SIG-M5 treated with dmso at 0.1 percent for 504 hours (cell line): ENCODE measurements around the gene RGS3.
"Not testable (repeated sequence)": the region's sequence is repeated elsewhere in the genome, so short reads cannot be mapped to it uniquely, and the experiment has no call there.

ENCODE experiments used
- DNase-seq: peaks from one replicate; lab custom pipeline; 2025; ENCODE audit not compliant: unreplicated experiment; lab: John Stamatoyannopoulos, UW

Gene RGS3

DNA sequence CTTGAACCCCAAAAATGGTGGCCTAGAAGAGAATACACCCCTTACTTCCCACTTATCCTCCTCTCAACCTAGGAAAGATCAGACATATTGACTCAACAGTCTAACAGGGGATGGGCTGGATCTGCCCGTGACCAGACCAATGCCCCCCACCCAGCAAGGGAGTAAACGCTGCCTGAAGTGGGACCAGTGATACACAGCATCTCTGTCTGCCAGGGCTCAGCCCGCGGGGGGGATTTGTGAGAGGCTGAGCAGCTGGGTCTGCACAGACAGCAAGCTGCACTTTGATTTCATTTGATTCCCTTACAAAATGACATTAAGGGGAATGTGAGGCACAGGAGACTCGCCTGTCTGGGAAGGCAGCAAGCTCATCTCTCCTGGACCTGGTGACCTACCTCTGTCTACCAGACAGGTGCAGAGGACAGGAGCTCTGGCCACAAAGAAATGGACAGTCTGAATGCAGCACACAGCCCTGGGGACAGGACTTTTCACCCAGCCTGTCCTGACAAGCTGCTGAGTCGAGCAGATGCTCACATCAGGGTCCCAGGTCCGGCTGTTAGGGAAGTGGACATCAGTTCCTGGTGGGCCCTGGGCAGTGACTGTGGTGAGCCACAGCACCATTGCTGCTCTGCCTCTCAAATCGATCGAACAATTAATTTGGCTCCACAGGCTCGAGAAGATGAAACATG, 79.9 kb downstream of the RGS3 start:
- no peak for DNase-seq

DNA sequence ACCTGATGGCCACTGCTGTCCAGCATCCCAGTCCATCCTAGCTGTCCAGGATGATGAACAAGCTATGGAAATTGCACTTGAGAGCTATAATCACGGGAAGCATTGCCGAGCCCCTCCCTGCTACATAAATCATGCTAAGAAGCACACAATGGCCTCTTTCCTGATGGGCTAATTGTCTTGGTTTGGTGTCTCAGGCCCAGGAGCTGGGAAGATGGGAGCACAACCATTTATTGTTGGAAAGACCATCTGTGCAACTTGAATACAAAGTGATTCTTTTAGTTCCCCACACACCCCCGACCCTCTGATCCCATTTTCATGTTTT, 80.4 kb downstream of the RGS3 start:
- no peak for DNase-seq

DNA sequence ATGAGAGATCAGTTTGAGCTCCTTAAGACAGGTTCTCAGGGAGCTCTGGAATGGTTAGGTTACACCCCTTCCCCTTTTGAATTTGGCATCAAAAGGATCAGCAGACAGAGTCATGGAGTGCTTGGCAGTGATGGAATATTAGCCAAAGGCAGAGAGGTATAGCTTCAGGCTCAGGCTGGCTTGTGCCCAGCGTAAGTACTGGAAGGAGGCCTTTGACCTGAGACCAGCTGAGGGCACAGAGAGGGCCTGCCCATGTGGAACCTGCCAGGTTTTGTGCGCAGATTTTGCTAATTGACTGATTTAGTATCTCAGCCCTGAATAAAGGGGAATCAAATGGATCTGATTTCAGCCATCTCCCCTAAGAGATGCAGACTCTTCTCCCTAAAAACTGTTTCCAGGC, 81.5 kb downstream of the RGS3 start:
- no peak for DNase-seq

DNA sequence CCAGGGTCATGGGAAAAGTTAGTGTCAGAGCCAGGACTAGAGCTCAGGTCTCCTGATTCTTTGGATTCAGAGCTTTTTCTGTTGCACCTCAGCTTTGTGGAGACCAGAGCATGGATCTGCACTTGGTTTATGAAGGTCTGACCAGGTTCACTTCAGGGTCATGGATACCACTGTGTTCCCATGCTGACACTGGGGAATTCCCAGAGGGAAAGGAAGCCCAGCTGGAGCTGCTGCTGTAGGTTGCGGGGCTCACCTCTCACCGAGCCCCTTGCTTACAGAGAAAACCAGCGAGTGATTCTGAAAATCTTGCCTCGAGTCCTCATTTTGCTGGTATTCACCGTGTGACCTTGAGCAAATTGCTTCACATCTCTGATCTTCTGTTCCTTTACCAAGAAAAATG, 83.0 kb downstream of the RGS3 start:
- DNase-seq = no peak

DNA sequence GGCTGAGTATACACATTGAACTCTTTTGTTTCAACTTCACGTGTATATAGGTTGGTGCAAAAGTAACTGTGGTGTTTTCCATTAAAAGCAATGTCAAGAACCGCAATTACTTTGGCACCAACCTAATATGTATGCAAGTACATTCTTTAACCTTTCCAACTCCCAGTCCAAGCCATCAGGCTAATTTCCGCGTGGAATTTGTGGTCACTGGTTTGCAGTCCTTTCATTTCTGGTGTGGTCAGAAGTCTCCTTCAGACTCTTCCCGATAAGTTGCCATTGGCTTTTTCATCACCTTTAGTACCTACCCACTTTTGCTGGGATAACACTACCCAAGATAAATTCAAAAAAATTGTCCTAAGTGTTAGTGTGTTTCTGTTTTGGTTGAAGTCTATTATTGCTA, 84.0 kb downstream of the RGS3 start:
- DNase-seq = no peak

DNA sequence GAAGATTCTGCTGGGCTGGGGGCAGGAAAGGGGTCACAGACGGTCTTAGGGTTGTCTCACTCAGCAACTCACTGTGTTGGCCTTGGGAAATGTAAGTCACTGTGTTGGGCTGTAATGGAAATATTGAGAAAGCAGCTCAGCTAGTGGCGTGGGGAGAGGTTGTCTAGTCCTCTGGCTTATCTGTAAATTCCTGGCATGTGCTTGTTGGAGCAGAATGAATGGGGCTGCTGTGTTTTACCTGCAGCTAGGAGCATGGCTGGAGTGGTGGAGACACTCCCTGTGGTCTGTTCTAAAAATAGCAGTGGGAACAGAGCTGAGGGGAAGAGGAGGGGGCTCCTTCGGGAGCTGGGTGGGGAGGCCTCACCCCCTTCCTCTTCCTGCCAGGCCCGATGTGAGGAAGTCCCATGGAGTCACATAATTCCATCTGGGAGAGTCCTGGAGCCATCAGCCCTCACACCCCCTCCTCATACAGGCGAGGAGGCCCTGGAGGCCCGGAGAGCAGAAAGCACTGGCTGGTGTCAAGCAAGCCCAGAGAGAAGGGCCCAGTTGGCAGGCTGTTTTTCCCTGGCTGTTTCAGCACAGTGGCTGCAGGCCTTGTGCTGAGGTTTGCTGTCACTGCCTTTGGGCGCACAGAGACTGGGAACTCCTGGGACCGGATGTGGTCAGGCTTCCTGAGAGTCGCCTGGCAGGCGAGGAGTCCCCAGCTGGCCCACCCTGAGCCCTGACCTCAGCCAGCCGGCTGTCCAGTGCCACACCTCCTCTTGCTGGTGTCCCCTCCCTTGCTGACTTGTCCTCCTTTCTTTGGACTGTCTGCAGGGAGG, 84.9 kb downstream of the RGS3 start:
- no peak for DNase-seq

DNA sequence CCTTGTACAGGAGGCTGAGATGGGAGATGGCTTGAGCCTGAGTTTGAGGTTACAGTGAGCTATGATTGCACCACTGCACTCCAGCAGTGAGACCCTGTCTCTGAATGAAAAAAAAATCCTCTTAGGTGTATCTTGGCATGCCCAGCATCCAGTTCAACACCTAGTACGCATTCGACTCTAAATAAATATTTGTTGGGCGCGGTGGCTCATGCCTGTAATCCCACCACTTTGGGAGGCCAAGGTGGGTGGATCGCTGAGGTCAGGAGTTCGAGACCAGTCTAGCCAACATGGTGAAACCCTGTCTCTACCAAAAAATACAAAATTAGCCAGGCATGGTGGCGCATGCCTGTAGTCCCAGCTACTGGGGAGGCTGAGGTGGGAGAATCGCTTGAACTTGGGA, 86.4 kb downstream of the RGS3 start:
- DNase-seq = not testable (repeated sequence)

DNA sequence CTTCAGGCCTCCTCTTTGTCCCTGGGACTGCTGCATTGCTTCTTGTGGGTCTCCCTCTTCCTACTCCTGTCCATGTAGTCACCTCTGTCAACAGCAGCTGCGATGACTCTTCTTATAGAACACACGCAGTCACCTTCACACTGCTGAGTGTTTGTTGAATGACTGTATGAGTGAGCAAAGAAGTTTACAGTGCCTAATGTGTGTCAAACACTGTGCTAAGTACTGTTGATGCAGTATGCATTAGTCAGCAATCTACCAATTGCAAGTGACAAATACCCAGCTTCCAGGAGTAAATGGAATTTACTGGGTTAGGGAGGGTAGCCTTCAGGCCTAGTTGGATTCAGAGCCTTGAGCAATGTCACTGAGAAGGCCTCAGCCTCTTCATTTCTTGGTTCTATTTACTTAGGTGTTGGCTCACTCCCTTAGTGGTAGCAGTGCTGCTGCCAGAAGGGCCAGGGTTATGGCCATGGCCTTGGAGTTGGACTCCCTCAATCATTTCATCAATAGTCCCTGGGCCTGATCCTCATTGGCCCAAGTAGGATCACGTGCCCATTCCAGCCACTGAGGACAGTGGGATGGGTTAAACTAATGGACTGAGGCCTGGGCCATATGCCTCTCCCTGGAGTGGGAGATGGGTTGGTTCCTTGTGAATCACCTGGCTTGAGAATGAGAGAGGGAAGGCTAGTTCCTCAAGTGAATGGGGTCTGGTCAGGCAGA, 93.5 kb downstream of the RGS3 start:
- no peak for DNase-seq

DNA sequence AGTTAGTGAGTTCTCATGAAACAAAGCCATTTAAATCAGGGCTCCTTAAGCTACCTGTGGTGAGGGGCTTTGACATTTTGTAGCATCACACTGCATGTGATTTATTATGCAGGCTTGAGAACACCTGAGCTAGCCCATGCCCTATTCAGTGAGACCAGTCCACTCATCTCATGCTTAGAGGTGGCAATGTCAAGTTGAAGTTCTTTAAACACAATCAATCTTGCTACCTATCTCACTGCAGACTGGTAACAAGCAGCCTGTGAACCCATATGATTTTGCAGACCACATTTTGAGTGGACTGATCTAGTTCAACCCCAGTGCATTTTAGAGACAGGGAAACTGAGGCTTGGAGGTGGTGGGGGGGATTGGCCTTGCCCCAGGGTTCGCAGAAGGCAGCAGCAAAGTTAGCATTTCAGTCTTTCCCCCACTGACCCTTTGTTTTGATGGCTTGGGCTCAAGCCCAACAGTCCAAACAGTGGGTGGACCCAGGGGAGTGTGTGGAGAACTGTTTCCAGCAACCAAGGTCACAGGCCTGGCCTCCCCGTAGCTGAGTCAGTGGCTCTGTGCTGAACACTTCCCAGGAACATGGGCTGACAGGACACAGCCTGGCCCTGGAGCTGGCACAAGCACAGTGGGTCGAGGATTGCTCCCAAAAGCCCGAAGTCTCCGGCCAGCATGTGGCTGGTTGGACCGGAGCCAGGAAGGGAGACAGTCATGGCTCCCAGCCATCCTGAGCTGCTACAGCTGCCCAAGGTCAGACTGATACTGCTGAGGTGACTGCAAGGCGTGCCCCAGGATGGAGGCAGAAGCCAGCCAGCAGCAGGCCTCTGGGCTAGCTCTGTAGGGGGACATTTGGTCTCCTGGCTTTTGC, 95.3 kb downstream of the RGS3 start:
- DNase-seq = no peak

DNA sequence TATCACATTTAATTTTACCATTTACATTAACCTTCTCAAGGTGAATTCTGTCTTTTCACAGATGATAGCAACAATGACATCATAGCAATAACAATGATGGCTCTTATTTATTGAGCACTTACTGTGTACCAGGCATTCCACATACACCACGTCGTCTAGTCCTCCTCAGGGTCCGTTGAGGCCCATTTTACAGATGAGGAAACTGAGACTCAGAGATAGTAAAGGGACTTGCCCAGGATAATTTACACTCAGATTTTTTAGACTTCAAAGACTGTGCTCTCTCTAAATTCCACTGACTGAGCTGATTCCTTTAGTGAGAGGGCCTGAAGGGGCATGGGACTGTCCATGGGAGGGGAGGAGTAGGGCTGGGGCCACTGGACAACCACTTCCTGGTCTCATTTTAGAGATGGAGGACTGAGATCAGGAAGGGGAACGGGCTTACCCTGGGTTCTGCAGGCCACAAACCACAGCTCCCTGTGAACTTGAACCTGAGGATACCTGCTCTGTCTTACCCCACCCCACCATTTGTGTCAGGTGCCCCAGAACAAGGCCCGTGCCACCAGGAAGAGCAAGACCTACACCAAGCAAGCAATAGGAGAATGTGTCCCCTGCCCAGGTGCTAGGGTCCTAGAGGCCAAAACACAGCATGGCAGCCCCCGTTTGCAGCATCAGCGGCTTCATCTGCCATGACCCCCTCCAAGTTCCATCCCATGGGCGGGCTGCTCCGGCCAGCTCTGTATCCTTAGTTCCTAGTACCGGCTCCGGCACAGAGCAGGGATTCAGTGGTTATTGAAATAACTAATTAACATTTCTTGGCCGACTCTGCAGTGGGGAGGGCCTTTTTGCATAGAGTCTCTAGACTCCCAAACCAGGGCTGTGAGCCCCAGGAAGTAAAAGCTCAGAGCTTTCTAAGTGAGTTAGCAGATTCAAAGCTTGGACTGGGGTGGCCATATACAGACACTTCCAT, 96.6 kb downstream of the RGS3 start:
- DNase-seq = no peak

DNA sequence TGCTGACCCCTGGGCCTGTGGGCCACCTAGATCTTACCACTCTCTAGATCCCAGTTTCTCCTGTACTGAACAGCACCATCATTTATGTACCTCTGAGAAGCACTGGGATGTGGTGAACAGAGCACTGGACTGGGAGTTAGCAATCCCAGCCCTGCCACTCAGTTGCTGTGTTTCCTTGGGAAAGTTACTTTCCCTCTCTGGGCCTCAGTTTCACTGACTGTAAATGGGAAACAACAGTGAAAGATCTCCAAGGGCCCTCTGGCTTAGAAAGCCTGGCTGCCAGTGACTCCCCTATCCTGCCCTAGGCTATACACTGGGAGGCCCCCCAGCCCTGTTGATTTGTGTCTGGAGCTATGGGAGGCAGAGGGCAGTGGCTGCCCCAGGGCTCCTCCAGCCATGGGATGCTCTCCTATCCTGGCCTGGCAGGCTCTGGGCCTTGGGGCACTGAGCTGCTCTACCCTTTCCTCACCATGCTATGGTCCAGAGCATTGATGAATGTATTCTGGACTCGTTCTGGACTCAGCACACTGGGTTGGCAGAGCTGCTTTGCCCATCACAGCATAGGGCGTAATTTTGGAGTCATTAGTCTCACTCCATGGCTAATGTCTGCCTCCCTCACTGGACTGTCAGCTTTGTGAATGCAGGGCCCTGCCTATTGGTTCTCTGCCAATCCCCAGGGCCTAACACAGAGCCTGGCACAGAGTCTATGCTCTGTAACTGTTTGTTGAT, 99.3 kb downstream of the RGS3 start:
- DNase-seq = no peak

DNA sequence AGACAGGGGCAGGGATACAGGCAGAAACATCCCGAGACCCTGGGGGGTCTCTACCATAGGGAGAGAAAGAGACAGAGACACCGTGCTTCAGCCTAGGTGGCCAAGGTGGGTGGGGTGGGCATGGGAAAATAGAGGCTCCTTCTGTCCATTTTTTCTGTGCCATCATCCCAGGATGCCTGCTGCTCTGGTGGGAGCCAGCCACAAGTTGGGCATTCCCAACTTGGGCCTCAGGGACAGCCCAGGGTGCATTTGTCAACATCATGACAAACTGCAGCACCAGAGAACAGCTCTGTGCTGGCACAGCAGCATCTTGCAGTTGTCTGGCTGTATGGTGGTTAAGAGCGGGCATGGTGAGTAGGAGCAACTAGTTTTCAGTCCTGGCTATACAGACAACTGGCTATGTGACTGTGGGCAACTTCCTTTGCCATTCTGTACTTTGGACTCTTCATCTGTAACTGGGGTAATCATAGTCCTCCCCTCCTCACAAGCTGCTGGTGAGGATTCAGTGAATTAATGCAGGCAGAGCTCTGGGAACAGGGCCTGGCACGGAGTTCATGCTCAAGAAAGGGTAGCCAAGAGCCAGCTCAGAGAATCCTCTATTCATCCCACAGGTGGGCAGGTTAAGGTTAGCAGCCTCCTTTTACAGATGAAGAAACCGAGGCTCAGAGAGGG, 100.4 kb downstream of the RGS3 start:
- no peak for DNase-seq

DNA sequence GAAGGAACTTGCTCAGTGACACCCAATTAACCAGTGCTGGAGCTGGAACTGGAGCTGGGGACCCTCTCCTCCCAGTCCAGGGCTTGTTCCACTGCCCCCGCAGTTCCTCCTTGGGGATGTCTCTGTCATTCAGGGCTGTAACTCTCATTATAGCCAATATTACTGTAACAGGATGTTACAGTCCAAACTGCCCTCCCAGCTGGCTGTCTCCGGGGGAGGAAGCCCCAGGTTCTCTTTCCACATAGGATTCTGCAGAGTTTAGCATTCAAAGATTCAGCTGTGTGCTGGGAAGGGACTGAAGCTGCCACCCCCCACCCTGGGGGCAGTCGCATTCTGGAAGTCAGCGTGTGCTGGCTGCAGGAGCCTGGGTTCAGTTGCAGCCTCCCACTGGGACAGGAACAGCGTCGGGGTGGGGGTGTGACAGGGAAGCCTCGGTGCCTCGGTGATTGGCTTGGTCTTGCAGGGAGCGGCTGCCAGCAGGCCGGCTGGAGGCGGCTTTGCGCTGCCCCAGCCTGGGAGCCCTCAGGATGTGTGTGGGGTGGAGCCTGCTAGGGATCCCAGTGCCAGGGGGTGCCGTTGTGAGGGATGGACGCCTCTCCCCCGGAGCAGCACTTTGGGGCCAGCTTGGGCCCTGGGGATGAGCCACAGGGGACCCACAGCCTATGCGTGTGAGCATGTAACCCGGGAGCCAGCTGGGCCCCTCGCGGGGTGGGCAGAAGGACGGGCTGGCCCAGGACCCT, 101.1 kb downstream of the RGS3 start:
- peak; percentile 28 for DNase-seq

DNA sequence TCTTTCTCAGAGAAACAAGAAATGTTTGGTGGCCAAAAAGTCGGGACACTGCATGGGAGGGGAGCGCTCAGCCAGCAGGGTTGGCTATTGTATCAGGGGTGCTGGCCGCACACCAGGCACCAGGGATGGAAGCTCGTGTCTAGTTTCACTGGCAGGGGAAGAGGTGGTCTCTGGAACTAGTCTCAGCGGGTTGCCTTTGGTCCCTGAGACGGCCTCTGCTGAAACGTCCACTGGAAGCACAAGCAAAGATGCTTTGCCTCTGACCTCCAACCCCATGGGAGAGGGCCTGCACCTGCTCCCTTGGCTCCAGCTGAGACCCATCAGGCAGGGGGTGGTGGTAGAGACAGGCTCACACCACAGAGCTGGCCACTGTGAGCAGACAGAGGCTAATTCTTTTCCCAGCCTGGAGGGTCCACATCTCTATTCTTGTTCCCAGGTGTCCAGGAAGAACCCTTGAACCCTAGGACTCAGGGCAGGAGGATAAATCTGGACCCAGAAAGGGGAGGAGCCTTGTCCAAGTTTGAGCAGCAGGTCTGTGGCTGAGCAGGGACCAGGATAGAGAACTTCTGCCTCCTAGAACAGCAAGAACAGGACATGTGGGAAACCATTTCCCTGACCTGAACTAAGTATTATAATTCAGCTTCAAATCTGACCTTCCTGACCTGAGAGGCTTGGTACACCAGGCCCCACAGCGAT, 102.6 kb downstream of the RGS3 start:
- no peak for DNase-seq

DNA sequence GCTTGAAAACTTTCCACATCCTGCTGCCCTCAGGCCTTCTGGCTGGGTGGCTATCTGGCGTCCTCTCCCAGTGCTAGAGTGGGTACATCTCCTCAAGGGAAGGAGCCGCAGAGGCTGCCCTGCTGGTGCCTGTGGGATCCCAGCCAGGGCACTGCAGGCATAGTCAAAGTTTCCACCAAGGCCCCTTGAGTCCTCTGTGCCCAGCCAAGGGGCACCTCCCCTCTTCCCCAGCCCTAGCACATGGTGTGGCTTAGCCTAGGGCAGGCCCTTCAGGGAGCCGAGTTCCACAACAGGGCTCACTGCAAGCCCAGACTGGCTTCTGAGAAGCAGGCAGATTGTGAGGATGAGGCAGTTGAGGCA, 103.2 kb downstream of the RGS3 start:
- no peak for DNase-seq

DNA sequence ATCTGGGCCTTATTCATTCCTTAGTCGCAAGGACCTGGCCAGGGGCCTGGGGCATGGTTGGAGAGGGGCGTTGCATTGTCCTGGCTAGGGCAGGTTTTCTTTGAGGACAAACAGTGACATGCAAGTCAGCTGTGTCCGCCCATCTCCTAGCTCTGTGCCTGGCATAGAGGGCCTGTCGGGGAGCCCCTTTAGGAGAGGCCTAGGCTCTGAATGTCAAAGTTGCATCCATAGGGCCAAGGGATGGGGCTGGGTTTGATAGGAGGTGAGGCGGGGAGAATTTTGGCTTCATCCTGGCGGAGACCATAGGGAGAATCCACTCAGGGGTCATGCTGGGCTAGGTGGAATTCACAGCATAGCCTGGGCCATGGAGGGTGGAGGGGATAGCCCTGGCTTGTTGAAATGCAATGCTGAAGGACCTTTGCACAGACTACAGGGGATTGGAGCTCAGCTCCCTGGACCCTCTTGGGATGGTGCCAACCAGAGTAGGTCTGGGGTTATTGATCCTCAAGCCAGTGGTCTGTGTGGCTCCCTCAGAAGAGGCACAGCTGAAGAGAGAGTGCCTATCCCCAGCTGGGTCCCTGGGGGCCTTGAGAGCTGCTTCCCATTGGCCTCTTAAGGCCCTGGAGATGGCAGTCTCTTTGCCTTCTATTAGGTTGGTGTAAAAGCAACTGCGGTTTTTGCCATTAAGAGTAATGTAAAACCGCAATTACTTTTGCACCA, 104.0 kb downstream of the RGS3 start:
- no peak for DNase-seq

DNA sequence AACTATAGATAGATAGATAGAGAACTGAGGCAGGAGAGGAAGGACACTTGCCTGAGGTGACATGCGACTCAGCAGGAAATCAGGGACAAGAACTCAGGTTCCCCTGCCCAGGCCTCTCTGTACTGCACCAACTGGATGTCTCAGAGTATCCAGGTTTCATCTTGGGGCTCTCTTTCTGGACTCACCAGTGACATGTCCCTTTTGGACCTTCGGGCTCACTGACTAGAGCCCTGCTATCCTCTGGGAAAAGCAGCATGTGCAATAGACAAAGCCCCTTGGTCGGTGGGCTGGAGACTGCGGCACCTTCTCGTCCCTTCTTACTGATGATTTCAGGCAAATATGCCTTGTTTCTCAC, 104.5 kb downstream of the RGS3 start:
- DNase-seq = no peak
